Activated CD8-positive, alpha-beta T cell treated with anti-CD3 and anti-CD28 coated beads for 36 hours (primary cell): Measurements from ENCODE around the gene SIK3. TPM values are rescaled to one million over a fixed set of nuclear protein-coding genes. Genes with fewer than 3 reads are reported as not detected.

Experiments
- ATAC-seq: fragments of 200-7000 bp; cut with Tn5 transposase; one replicate; pipeline ENCODE4 v1.10.0; 2021; ENCODE audit warnings: mild to moderate bottlenecking, moderate library complexity
- CTCF ChIA-PET: fragments of 350-600 bp; sonication (Branson Sonifier 250); formaldehyde crosslinking; loops from one replicate; lab custom pipeline; 2021; ENCODE audit warnings: antibody characterized with exemption; lab: Charles Lee
- POLR2A ChIA-PET: fragments of 350-600 bp; sonication (Branson Sonifier 250); formaldehyde crosslinking; loops from one replicate; lab custom pipeline; 2021; ENCODE audit warnings: antibody characterized with exemption; lab: Charles Lee
- DNase-seq: peaks from one replicate; pipeline ENCODE4 v3.0.0-alpha.2; 2020
- H3K27ac Mint-ChIP-seq: one replicate; pipeline ENCODE4 v1.8.0; 2021; ENCODE audit warnings: mild to moderate bottlenecking, mixed read lengths
- H3K27me3 Mint-ChIP-seq: one replicate; pipeline ENCODE4 v1.8.0; 2021; ENCODE audit warnings: mixed read lengths
- H3K36me3 Mint-ChIP-seq: one replicate; pipeline ENCODE4 v1.8.0; 2021; ENCODE audit warnings: low read depth, mixed read lengths
- H3K4me1 Mint-ChIP-seq: one replicate; pipeline ENCODE4 v1.8.0; 2021; ENCODE audit warnings: low read depth, mixed read lengths
- H3K4me3 Mint-ChIP-seq: one replicate; pipeline ENCODE4 v1.8.0; 2021; ENCODE audit warnings: mild to moderate bottlenecking, moderate library complexity, mixed read lengths
- H3K9me3 Mint-ChIP-seq: one replicate; pipeline ENCODE4 v1.8.0; 2021; ENCODE audit warnings: mixed read lengths
- intact Hi-C: fragments of 100-400 bp; cut with micrococcal nuclease; formaldehyde crosslinking; loops from one replicate; pipeline ENCODE4 v1.10.0; 2022
- total RNA-seq, 2 experiments: library from RNA; stranded (reverse); gene quantifications; one replicate each; pipeline ENCODE4 v1.2.3, GENCODE V29; 2021
- TF ChIP-seq, protein P1 (sequence below): fragments of 200-600 bp; IDR thresholded peaks from one replicate; pipeline ENCODE4 v1.8.0; 2022; ENCODE audit warnings: antibody characterized with exemption, mild to moderate bottlenecking

Gene SIK3
- total RNA-seq, 2 experiments from 2014 or later = 18.7 to 24.1 TPM

DNA sequence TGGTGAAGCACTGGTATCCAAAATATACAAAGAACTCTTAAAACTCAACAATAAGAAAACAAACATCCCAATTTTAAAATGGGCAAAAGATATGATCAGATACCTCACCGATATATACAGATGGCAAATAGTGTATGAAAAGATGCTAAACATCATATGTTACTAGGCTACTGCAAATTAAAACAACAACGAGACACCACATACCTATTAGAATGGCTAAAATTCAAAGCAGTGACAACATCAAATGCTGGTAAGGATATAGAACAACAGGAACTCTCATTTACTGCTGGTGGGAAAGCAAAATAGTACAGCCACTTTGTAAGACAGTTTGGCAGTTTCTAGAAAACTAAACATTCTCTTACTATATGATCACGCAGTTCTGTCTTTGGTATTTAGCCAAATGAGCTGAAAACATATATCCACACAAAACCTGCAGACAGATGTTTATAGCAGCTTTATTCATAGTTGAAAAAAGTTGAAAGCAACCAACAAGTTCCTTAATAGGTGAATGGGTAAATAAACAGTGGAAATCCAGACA, 38.5 kb downstream of the SIK3 start:
- CTCF ChIA-PET = interaction anchor here (0.7 to 1.9 kb wide), 6 partner anchors 12 to 224 kb away, joined by 3 to 5 read pairs (median 4); partner anchors contain the start of gene SIK3
- Mint-ChIP-seq H3K9me3 (no peaks in the 10 kb centered on the region), H3K36me3 (peaks cover 5% of the 10 kb centered on the region), H3K27ac (no peak overlapping the region), H3K4me1 (peaks cover 58% of the 10 kb centered on the region), H3K27me3 (no peaks in the 10 kb centered on the region), H3K4me3 (no peak overlapping the region)
- intact Hi-C loops = loop anchor here (5.0 kb wide), 2 partner anchors 32 to 38 kb away; partner anchors contain the start of gene SIK3
- DNase-seq (no peak), ATAC-seq (no peak)
- TF ChIP-seq, protein P1, sequence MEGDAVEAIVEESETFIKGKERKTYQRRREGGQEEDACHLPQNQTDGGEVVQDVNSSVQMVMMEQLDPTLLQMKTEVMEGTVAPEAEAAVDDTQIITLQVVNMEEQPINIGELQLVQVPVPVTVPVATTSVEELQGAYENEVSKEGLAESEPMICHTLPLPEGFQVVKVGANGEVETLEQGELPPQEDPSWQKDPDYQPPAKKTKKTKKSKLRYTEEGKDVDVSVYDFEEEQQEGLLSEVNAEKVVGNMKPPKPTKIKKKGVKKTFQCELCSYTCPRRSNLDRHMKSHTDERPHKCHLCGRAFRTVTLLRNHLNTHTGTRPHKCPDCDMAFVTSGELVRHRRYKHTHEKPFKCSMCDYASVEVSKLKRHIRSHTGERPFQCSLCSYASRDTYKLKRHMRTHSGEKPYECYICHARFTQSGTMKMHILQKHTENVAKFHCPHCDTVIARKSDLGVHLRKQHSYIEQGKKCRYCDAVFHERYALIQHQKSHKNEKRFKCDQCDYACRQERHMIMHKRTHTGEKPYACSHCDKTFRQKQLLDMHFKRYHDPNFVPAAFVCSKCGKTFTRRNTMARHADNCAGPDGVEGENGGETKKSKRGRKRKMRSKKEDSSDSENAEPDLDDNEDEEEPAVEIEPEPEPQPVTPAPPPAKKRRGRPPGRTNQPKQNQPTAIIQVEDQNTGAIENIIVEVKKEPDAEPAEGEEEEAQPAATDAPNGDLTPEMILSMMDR = no peak
- POLR2A ChIA-PET = interaction anchor here (1.0 kb wide), 1 partner anchor 10 kb away, joined by 5 read pairs; no protein-coding TSS in a partner anchor

DNA sequence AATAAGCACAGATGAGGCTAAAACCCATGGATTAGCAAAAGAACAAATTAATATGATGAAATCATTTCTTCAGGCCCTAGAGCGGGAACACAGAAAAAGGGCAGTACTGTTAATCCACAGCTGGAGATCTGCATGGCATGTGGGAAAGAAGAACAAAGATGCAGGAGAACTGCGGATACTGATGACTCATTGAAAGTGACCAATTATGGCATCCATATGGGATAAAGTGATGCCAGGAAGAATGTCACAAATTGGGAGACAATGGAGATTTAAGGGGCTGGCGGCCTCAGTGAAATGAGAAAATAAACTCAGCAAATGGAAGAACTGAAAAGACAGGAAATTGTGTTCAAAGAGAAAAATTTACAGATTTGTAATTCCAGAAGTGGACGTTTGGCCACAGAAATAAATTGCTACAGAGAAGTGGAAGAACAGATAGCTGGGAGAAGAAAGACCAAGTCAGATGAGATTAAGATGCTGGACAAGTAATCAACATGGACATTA, 39.4 kb downstream of the SIK3 start:
- peaks cover 5% of the 10 kb centered on the region for H3K36me3 Mint-ChIP-seq
- H3K4me3 Mint-ChIP-seq = no peak overlapping the region
- intact Hi-C loops = no loop called here
- POLR2A ChIA-PET = interaction anchor here (0.8 to 1.3 kb wide), 2 partner anchors 36 to 39 kb away, joined by 3 to 4 read pairs; partner anchors contain the start of gene SIK3
- H3K27me3 Mint-ChIP-seq = no peaks in the 10 kb centered on the region
- CTCF ChIA-PET = interaction anchor here (0.7 to 1.9 kb wide), 6 partner anchors 14 to 223 kb away, joined by 3 to 5 read pairs (median 4); partner anchors contain the start of gene SIK3
- peaks cover 51% of the 10 kb centered on the region for H3K4me1 Mint-ChIP-seq
- TF ChIP-seq, protein P1 = no peak
- H3K27ac Mint-ChIP-seq = no peak overlapping the region
- ATAC-seq = no peak
- H3K9me3 Mint-ChIP-seq = no peaks in the 10 kb centered on the region
- DNase-seq = no peak

DNA sequence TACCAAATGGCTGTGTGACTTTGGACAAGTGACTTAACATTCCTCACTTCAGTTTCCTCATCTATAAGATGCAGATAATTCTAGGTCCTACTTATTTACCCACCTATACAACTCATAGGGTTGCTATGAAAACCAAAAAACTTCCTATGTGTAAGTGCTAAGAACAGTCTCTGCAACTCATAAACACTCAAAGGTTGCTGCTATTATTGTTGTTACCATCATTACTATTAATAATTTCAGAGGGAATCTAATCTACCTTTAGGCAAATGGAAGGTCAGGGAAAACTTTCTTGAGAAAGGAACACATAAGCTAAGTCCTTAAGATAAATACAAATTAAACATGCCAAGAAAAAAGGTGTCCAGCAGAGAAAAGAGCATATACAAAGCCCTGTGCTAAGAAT, 40.5 kb downstream of the SIK3 start:
- CTCF ChIA-PET = interaction anchor here (1.4 kb wide), 1 partner anchor 15 kb away, joined by 3 read pairs; no protein-coding TSS in a partner anchor
- H3K4me1 Mint-ChIP-seq = peaks cover 41% of the 10 kb centered on the region

DNA sequence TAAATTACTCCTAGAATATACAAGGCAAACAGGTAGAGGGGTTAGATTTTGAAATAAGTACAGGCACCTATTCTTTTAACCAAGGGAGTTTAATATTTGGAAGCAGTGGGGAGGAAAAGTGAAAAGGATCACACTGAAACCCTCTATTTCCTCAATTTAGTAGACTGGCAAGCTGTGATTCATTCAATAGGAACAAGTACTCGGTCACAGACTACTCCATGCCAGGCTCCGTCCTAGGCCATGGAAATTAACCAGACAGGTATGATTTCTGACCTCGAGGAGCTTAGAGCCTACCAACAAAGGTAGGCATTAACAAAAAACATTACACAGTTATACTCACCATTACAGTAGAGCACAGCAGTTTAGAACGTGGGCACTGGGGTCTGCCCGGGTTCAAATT, 40.9 kb downstream of the SIK3 start:
- peaks cover 5% of the 10 kb centered on the region for H3K36me3 Mint-ChIP-seq
- ATAC-seq (no peak), DNase-seq (no peak)
- H3K4me1 Mint-ChIP-seq = peaks cover 39% of the 10 kb centered on the region
- no peak overlapping the region for H3K27ac Mint-ChIP-seq
- intact Hi-C loops = no loop called here
- H3K4me3 Mint-ChIP-seq = no peak overlapping the region
- CTCF ChIA-PET = interaction anchor here (1.4 kb wide), 1 partner anchor 14 kb away, joined by 3 read pairs; no protein-coding TSS in a partner anchor
- no peaks in the 10 kb centered on the region for H3K27me3 Mint-ChIP-seq
- no peaks in the 10 kb centered on the region for H3K9me3 Mint-ChIP-seq
- POLR2A ChIA-PET = interaction anchor here (0.8 to 1.3 kb wide), 2 partner anchors 19 to 40 kb away, joined by 3 to 4 read pairs; partner anchors contain the start of gene SIK3
- TF ChIP-seq, protein P1 = no peak

More for the DNA sequence above, 40.5 kb downstream of the SIK3 start:
- Mint-ChIP-seq H3K4me3 (no peak overlapping the region), H3K27me3 (no peaks in the 10 kb centered on the region), H3K36me3 (peaks cover 5% of the 10 kb centered on the region), H3K27ac (no peak overlapping the region), H3K9me3 (no peaks in the 10 kb centered on the region)
- DNase-seq = no peak
- POLR2A ChIA-PET = interaction anchor here (0.6 to 1.3 kb wide), 3 partner anchors 19 to 40 kb away, joined by 3 to 4 read pairs (median 3); partner anchors contain the start of gene SIK3
- ATAC-seq = no peak
- intact Hi-C loops = no loop called here
- TF ChIP-seq, protein P1 = no peak

GRCh38 chr11:117055469-117055868, 42.8 kb downstream of the SIK3 start:
- H3K4me3 Mint-ChIP-seq = no peak overlapping the region
- H3K36me3 Mint-ChIP-seq = peaks cover 3% of the 10 kb centered on the region
- TF ChIP-seq, protein P1 = no peak
- DNase-seq = no peak
- intact Hi-C loops = no loop called here
- no peak overlapping the region for H3K27ac Mint-ChIP-seq
- POLR2A ChIA-PET = no interaction called here
- no peak for ATAC-seq
- no peaks in the 10 kb centered on the region for H3K27me3 Mint-ChIP-seq
- no peaks in the 10 kb centered on the region for H3K9me3 Mint-ChIP-seq
- CTCF ChIA-PET = interaction anchor here (1.3 kb wide), 1 partner anchor 10 kb away, joined by 3 read pairs; no protein-coding TSS in a partner anchor
- peaks cover 28% of the 10 kb centered on the region for H3K4me1 Mint-ChIP-seq
